Rectal smooth muscle tissue (tissue), 1 donor: ENCODE results near the gene BAAT.
"Not testable (repeated sequence)": the region's sequence is repeated elsewhere in the genome, so short reads cannot be mapped to it uniquely, and the experiment has no call there.

Experiments
- H3K27ac ChIP-seq: one replicate; pipeline ENCODE4 v1.7.0; 2013; ENCODE audit warnings: low read depth, low read length, inconsistent platforms
- H3K27me3 ChIP-seq: one replicate; pipeline ENCODE4 v1.7.0; 2013; ENCODE audit warnings: low read length; ENCODE audit not compliant: control insufficient read depth, insufficient read depth
- H3K36me3 ChIP-seq: one replicate; pipeline ENCODE4 v1.7.0; 2013; ENCODE audit warnings: low read length; ENCODE audit not compliant: control insufficient read depth, insufficient read depth
- H3K4me1 ChIP-seq: one replicate; pipeline ENCODE4 v1.7.0; 2013; ENCODE audit warnings: low read length; ENCODE audit not compliant: control insufficient read depth, insufficient read depth
- H3K4me3 ChIP-seq: one replicate; pipeline ENCODE4 v1.7.0; 2013; ENCODE audit warnings: low read length
- H3K9ac ChIP-seq: one replicate; pipeline ENCODE4 v1.7.0; 2013; ENCODE audit warnings: low read length

BAAT gene

GRCh38 chr9:101352892-101353463, 31.8 kb downstream of the BAAT start:
- Histone ChIP-seq H3K4me1 (no peaks in the 10 kb centered on the region), H3K27ac (no peak overlapping the region), H3K4me3 (no peak overlapping the region), H3K36me3 (no peaks in the 10 kb centered on the region), H3K9ac (no peak overlapping the region), H3K27me3 (no peaks in the 10 kb centered on the region)

- Histone ChIP-seq H3K4me3 (no peak overlapping the region), H3K27ac (no peak overlapping the region), H3K4me1 (no peaks in the 10 kb centered on the region), H3K36me3 (no peaks in the 10 kb centered on the region), H3K9ac (no peak overlapping the region), H3K27me3 (peaks cover under 1% of the 10 kb centered on the region)
These were observed 34.5 kb downstream of the BAAT start for GRCh38 chr9:101350285-101350684.

GRCh38 chr9:101342595-101342994, 42.2 kb downstream of the BAAT start:
- no peak overlapping the region for H3K27ac ChIP-seq
- H3K27me3 ChIP-seq = peaks cover 2% of the 10 kb centered on the region
- H3K9ac ChIP-seq = no peak overlapping the region
- no peaks in the 10 kb centered on the region for H3K4me1 ChIP-seq
- no peaks in the 10 kb centered on the region for H3K36me3 ChIP-seq
- no peak overlapping the region for H3K4me3 ChIP-seq

GRCh38 chr9:101341958-101342357, 42.8 kb downstream of the BAAT start:
- Histone ChIP-seq H3K4me3 (no peak overlapping the region), H3K27ac (no peak overlapping the region), H3K36me3 (no peaks in the 10 kb centered on the region), H3K9ac (no peak overlapping the region), H3K4me1 (no peaks in the 10 kb centered on the region), H3K27me3 (peaks cover 2% of the 10 kb centered on the region)

GRCh38 chr9:101337237-101337636, 47.6 kb downstream of the BAAT start:
- H3K4me1 ChIP-seq = no peaks in the 10 kb centered on the region

GRCh38 chr9:101336091-101336490, 48.7 kb downstream of the BAAT start:
- Histone ChIP-seq H3K27ac (no peak overlapping the region), H3K27me3 (no peaks in the 10 kb centered on the region), H3K36me3 (no peaks in the 10 kb centered on the region), H3K4me1 (no peaks in the 10 kb centered on the region), H3K4me3 (no peak overlapping the region), H3K9ac (no peak overlapping the region)

More at GRCh38 chr9:101337237-101337636, 47.6 kb downstream of the BAAT start:
- no peak overlapping the region for H3K9ac ChIP-seq
- H3K4me3 ChIP-seq = no peak overlapping the region
- H3K36me3 ChIP-seq = no peaks in the 10 kb centered on the region
- no peak overlapping the region for H3K27ac ChIP-seq
- no peaks in the 10 kb centered on the region for H3K27me3 ChIP-seq

GRCh38 chr9:101333926-101334702, 50.7 kb downstream of the BAAT start:
- Histone ChIP-seq H3K36me3 (no peaks in the 10 kb centered on the region), H3K4me1 (no peaks in the 10 kb centered on the region), H3K27ac (no peak overlapping the region), H3K4me3 (no peak overlapping the region), H3K9ac (no peak overlapping the region), H3K27me3 (no peaks in the 10 kb centered on the region)

GRCh38 chr9:101333490-101333889, 51.3 kb downstream of the BAAT start:
- Histone ChIP-seq H3K27ac (no peak overlapping the region), H3K4me3 (no peak overlapping the region), H3K4me1 (no peaks in the 10 kb centered on the region), H3K9ac (no peak overlapping the region), H3K36me3 (no peaks in the 10 kb centered on the region), H3K27me3 (no peaks in the 10 kb centered on the region)

GRCh38 chr9:101332362-101332761, 52.4 kb downstream of the BAAT start:
- Histone ChIP-seq H3K36me3 (no peaks in the 10 kb centered on the region), H3K9ac (no peak overlapping the region), H3K27me3 (no peaks in the 10 kb centered on the region), H3K27ac (no peak overlapping the region), H3K4me3 (no peak overlapping the region), H3K4me1 (no peaks in the 10 kb centered on the region)

- H3K27ac ChIP-seq, H3K4me3 ChIP-seq, H3K36me3 ChIP-seq, H3K9ac ChIP-seq, H3K4me1 ChIP-seq, H3K27me3 ChIP-seq: not testable (repeated sequence)
These were observed 57.3 kb downstream of the BAAT start for GRCh38 chr9:101327422-101327909.

GRCh38 chr9:101326501-101326900, 58.3 kb downstream of the BAAT start:
- H3K27ac ChIP-seq = no peak overlapping the region
- no peaks in the 10 kb centered on the region for H3K4me1 ChIP-seq
- H3K27me3 ChIP-seq = no peaks in the 10 kb centered on the region
- H3K9ac ChIP-seq = no peak overlapping the region
- H3K4me3 ChIP-seq = no peak overlapping the region
- no peaks in the 10 kb centered on the region for H3K36me3 ChIP-seq

- Histone ChIP-seq H3K9ac (no peak overlapping the region), H3K36me3 (no peaks in the 10 kb centered on the region)
These were observed 58.8 kb downstream of the BAAT start for GRCh38 chr9:101326035-101326434.

GRCh38 chr9:101325053-101325452, 59.8 kb downstream of the BAAT start:
- Histone ChIP-seq H3K4me3 (no peak overlapping the region), H3K9ac (no peak overlapping the region), H3K36me3 (no peaks in the 10 kb centered on the region), H3K27ac (no peak overlapping the region), H3K27me3 (no peaks in the 10 kb centered on the region), H3K4me1 (no peaks in the 10 kb centered on the region)

More at GRCh38 chr9:101326035-101326434, 58.8 kb downstream of the BAAT start:
- Histone ChIP-seq H3K27me3 (no peaks in the 10 kb centered on the region), H3K27ac (no peak overlapping the region), H3K4me1 (no peaks in the 10 kb centered on the region), H3K4me3 (no peak overlapping the region)
